Caco-2 (cell line): ENCODE measurements around the gene DNMT3A. TPM values are rescaled to one million over a fixed set of nuclear protein-coding genes. Genes with fewer than 3 reads are reported as not detected.

Source experiments
- BruUV-seq: library from RNA; stranded (reverse); fragments of 400-500 nt; replicated peaks from 2 replicates; lab custom pipeline; 2021; lab: Mats Ljungman, UMichigan
- CTCF ChIA-PET: fragments of 300-600 bp; sonication (Branson Sonifier 250); formaldehyde crosslinking; loops from one replicate; lab custom pipeline; 2022; ENCODE audit warnings: antibody characterized with exemption; lab: Charles Lee
- POLR2A ChIA-PET: fragments of 300-600 bp; sonication (Branson Sonifier 250); formaldehyde crosslinking; loops from one replicate; lab custom pipeline; 2022; ENCODE audit warnings: antibody characterized with exemption; lab: Charles Lee
- DNase-seq, 2 experiments: peaks; one replicate each; pipeline versions ENCODE4 v3.0.0 to v3.0.0-alpha.2; 2020 to 2022
- H3K27me3 ChIP-seq: replicated peaks from 2 replicates; pipeline ENCODE4 v1.6.0; 2011; ENCODE audit warnings: low read length; ENCODE audit not compliant: control insufficient read depth, insufficient read depth
- H3K36me3 ChIP-seq: 2 replicates; pipeline ENCODE4 v1.5.1; 2011; ENCODE audit warnings: low read length; ENCODE audit not compliant: control insufficient read depth, insufficient read depth
- H3K4me1 ChIP-seq: fragments of 250-450 bp; sonication (Bioruptor Pico); 2 replicates; pipeline ENCODE4 v1.5.1; 2020; ENCODE audit warnings: mild to moderate bottlenecking
- H3K4me3 ChIP-seq: 2 replicates; pipeline ENCODE4 v1.5.1; 2011; ENCODE audit warnings: low read depth, mild to moderate bottlenecking, control low read depth, low read length
- H3K9me3 ChIP-seq: fragments of 250-450 bp; sonication (Bioruptor Pico); 2 replicates; pipeline ENCODE4 v1.5.1; 2020; ENCODE audit warnings: mild to moderate bottlenecking, moderate library complexity
- H3K27ac Mint-ChIP-seq: one replicate; pipeline ENCODE4 v1.8.0; 2022; ENCODE audit warnings: mixed read lengths; ENCODE audit not compliant: unreplicated experiment
- H3K27me3 Mint-ChIP-seq: one replicate; pipeline ENCODE4 v1.8.0; 2022; ENCODE audit warnings: mixed read lengths; ENCODE audit not compliant: insufficient read depth, unreplicated experiment
- H3K36me3 Mint-ChIP-seq: one replicate; pipeline ENCODE4 v1.8.0; 2022; ENCODE audit warnings: mild to moderate bottlenecking, mixed read lengths; ENCODE audit not compliant: insufficient read depth, unreplicated experiment
- H3K4me1 Mint-ChIP-seq: one replicate; pipeline ENCODE4 v1.8.0; 2022; ENCODE audit warnings: low read depth, mixed read lengths; ENCODE audit not compliant: unreplicated experiment
- H3K4me3 Mint-ChIP-seq: one replicate; pipeline ENCODE4 v1.8.0; 2022; ENCODE audit warnings: mild to moderate bottlenecking, moderate library complexity, mixed read lengths; ENCODE audit not compliant: unreplicated experiment
- H3K9me3 Mint-ChIP-seq: one replicate; pipeline ENCODE4 v1.8.0; 2022; ENCODE audit warnings: mixed read lengths; ENCODE audit not compliant: unreplicated experiment
- intact Hi-C: fragments of 100-400 bp; cut with micrococcal nuclease; formaldehyde crosslinking; loops from one replicate; pipeline ENCODE4 v1.10.0; 2022; ENCODE audit not compliant: unreplicated experiment
- total RNA-seq: library from RNA; stranded (reverse); gene quantifications from 2 replicates; pipeline ENCODE4 v1.2.3, GENCODE V29; 2022
- TF ChIP-seq, protein P1 (sequence below), 2 experiments: fragments of 200-600 bp in 1 of 2; IDR thresholded peaks; 1 replicate in 1 of 2; 2 replicates in 1 of 2; pipeline versions ENCODE4 v1.5.1 to v1.8.0; 2011 to 2022; ENCODE audit warnings: antibody characterized with exemption in 1 of 2, control low read depth in 1 of 2, inconsistent platforms in 1 of 2, low read depth in 1 of 2, low read length in 1 of 2, mild to moderate bottlenecking in 1 of 2, moderate library complexity in 1 of 2; ENCODE audit not compliant: insufficient read depth in 1 of 2, severe bottlenecking in 1 of 2, unreplicated experiment in 1 of 2

The DNMT3A gene
- total RNA-seq, 1 experiment from 2014 or later: 72.2 TPM

- TF ChIP-seq, protein P1, sequence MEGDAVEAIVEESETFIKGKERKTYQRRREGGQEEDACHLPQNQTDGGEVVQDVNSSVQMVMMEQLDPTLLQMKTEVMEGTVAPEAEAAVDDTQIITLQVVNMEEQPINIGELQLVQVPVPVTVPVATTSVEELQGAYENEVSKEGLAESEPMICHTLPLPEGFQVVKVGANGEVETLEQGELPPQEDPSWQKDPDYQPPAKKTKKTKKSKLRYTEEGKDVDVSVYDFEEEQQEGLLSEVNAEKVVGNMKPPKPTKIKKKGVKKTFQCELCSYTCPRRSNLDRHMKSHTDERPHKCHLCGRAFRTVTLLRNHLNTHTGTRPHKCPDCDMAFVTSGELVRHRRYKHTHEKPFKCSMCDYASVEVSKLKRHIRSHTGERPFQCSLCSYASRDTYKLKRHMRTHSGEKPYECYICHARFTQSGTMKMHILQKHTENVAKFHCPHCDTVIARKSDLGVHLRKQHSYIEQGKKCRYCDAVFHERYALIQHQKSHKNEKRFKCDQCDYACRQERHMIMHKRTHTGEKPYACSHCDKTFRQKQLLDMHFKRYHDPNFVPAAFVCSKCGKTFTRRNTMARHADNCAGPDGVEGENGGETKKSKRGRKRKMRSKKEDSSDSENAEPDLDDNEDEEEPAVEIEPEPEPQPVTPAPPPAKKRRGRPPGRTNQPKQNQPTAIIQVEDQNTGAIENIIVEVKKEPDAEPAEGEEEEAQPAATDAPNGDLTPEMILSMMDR (IDR thresholded peaks at IDR 0.05; ENCODE audit: insufficient read depth in 1 of 2, low read depth in 1 of 2, low read length in 1 of 2, severe bottlenecking in 1 of 2, unreplicated experiment in 1 of 2): no peak
- no peaks in the 10 kb centered on the region for H3K27me3 ChIP-seq
- CTCF ChIA-PET: no interaction called here
- H3K36me3 ChIP-seq: no peaks in the 10 kb centered on the region
- H3K27me3 Mint-ChIP-seq: no peaks in the 10 kb centered on the region
- POLR2A ChIA-PET: no interaction called here
- no peak overlapping the region for H3K27ac Mint-ChIP-seq
- no peak for DNase-seq
- no peaks in the 10 kb centered on the region for H3K9me3 ChIP-seq
- H3K4me1 ChIP-seq: no peaks in the 10 kb centered on the region
- BruUV-seq: no TSS peak
- intact Hi-C loops: no loop called here
- H3K4me3 Mint-ChIP-seq: no peak overlapping the region
- H3K4me3 ChIP-seq: no peak overlapping the region
- H3K9me3 Mint-ChIP-seq: no peaks in the 10 kb centered on the region
- H3K4me1 Mint-ChIP-seq: peaks cover 7% of the 10 kb centered on the region
- peaks cover 8% of the 10 kb centered on the region for H3K36me3 Mint-ChIP-seq
Observed at GRCh38 chr2:25284756-25285155, 57.0 kb downstream of the DNMT3A start.

- H3K27me3 Mint-ChIP-seq: no peaks in the 10 kb centered on the region
- H3K36me3 Mint-ChIP-seq: peaks cover 8% of the 10 kb centered on the region
- no peak for DNase-seq
- no peak overlapping the region for H3K4me3 Mint-ChIP-seq
- H3K27ac Mint-ChIP-seq: no peak overlapping the region
- Histone ChIP-seq H3K9me3 (no peaks in the 10 kb centered on the region), H3K36me3 (no peaks in the 10 kb centered on the region), H3K4me3 (no peak overlapping the region), H3K4me1 (no peaks in the 10 kb centered on the region), H3K27me3 (no peaks in the 10 kb centered on the region)
- CTCF ChIA-PET: no interaction called here
- H3K4me1 Mint-ChIP-seq: peaks cover 7% of the 10 kb centered on the region
- H3K9me3 Mint-ChIP-seq: no peaks in the 10 kb centered on the region
- BruUV-seq: no TSS peak
- intact Hi-C loops: no loop called here
- POLR2A ChIA-PET: no interaction called here
- TF ChIP-seq, protein P1 (IDR thresholded peaks at IDR 0.05; ENCODE audit: insufficient read depth in 1 of 2, low read depth in 1 of 2, low read length in 1 of 2, severe bottlenecking in 1 of 2, unreplicated experiment in 1 of 2): no peak
Observed at GRCh38 chr2:25283921-25284320, 57.8 kb downstream of the DNMT3A start.

DNA sequence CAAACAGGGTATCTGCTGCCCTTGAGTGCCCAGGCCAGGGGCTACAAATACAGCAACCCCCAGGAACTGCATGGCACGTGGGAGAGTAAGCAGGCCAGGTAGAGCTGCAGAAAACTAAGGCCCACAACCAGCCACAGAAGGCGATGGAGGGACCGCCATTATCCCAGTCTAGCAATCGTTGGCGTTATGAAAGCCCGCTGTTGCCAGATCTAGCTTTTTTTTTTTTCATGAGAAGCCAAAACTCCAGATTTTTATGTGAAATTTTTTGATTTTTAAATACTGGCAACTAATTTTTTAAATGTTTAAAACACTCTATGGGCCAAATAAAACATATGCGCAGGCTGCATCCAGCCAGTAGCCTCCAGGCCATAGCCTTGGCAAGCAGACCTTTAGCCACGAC lies 59.8 kb downstream of the DNMT3A start:
- no TSS peak for BruUV-seq
- no peaks in the 10 kb centered on the region for H3K36me3 ChIP-seq
- no peak overlapping the region for H3K27ac Mint-ChIP-seq
- intact Hi-C loops: no loop called here
- H3K9me3 ChIP-seq: no peaks in the 10 kb centered on the region
- peaks cover 7% of the 10 kb centered on the region for H3K4me1 Mint-ChIP-seq
- CTCF ChIA-PET: no interaction called here
- TF ChIP-seq, protein P1 (IDR thresholded peaks at IDR 0.05; ENCODE audit: insufficient read depth in 1 of 2, low read depth in 1 of 2, low read length in 1 of 2, severe bottlenecking in 1 of 2, unreplicated experiment in 1 of 2): no peak
- POLR2A ChIA-PET: no interaction called here
- no peak overlapping the region for H3K4me3 Mint-ChIP-seq
- no peaks in the 10 kb centered on the region for H3K4me1 ChIP-seq
- H3K36me3 Mint-ChIP-seq: peaks cover 8% of the 10 kb centered on the region
- DNase-seq: no peak
- H3K4me3 ChIP-seq: no peak overlapping the region
- H3K27me3 Mint-ChIP-seq: no peaks in the 10 kb centered on the region
- no peaks in the 10 kb centered on the region for H3K27me3 ChIP-seq
- H3K9me3 Mint-ChIP-seq: no peaks in the 10 kb centered on the region
